Measurements from ENCODE around the gene CPT1A. TPM values are rescaled to one million over a fixed set of nuclear protein-coding genes. Genes with fewer than 3 reads are reported as not detected.

CPT1A gene
- total RNA-seq, 1 donor = 39.7 TPM

DNA sequence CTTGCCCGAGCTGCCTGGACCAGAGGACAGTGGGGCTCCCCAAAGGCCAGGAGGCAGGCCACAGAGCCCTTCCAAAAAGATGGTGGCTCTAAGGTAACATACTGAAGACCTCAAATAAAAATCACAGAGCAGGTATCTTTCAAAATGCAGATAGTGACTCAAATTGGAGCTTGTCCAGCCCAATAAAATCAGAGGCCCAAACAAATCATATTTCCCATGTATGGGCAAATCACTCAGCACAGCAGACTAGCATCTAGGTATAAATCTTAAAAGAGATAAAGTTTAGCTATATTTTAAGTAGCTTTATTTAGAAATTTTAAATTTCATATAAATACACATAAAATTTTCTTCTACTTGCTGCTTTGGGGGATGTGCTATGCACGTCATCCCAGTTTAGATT, 93.7 kb downstream of the CPT1A start:
- H3K4me3 ChIP-seq (ENCODE audit: low read depth, low read length) = no peak overlapping the region
- DNase-seq (ENCODE audit: low read depth) = no peak
- TF ChIP-seq, protein P1, sequence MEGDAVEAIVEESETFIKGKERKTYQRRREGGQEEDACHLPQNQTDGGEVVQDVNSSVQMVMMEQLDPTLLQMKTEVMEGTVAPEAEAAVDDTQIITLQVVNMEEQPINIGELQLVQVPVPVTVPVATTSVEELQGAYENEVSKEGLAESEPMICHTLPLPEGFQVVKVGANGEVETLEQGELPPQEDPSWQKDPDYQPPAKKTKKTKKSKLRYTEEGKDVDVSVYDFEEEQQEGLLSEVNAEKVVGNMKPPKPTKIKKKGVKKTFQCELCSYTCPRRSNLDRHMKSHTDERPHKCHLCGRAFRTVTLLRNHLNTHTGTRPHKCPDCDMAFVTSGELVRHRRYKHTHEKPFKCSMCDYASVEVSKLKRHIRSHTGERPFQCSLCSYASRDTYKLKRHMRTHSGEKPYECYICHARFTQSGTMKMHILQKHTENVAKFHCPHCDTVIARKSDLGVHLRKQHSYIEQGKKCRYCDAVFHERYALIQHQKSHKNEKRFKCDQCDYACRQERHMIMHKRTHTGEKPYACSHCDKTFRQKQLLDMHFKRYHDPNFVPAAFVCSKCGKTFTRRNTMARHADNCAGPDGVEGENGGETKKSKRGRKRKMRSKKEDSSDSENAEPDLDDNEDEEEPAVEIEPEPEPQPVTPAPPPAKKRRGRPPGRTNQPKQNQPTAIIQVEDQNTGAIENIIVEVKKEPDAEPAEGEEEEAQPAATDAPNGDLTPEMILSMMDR (IDR thresholded peaks at IDR 0.05; ENCODE audit: insufficient read depth, low read depth, low read length) = no peak

DNA sequence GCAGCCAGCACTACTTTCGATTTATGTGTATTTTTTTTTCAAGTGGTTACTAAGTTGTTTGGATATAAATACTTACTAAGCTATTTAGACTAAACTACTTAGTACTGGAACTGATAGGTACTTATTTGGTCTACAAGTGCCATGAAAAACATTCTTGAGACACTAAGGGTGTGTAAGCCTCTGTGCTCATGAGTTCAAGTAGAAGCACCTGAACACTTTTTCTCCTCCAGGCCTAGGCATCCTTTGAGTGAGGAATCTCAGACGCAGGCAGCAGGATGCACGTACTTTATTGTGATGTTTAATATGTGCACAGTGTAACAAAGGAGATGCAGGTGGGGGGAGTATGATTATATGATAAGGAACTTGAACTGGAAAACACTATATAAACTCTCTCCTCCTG, 98.2 kb downstream of the CPT1A start:
- TF ChIP-seq, protein P1 (IDR thresholded peaks at IDR 0.05; ENCODE audit: insufficient read depth, low read depth, low read length) = no peak
- no peak overlapping the region for H3K4me3 ChIP-seq (ENCODE audit: low read depth, low read length)
- DNase-seq (ENCODE audit: low read depth) = no peak

DNA sequence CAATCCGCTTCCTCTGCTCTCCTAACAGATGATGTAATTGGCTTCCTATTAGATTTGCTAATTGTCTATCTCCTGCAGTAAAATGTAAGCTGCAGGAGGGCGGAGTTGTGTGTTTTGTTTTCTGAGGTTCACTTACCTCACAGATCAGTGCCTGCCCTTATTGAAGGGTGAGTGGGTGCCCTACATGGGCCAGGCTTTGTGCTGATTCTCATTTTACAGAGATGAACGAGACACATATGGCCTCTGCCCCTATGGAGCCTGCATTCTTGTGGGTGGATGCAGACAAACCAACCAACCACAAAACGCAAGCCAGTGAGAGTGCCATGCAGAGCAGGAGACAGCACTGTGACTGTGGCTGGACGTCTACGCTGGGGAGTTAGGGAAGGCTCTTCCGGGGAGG, 100.3 kb downstream of the CPT1A start:
- TF ChIP-seq, protein P1 (IDR thresholded peaks at IDR 0.05; ENCODE audit: insufficient read depth, low read depth, low read length) = no peak
- DNase-seq (ENCODE audit: low read depth) = peak; percentile 29
- H3K4me3 ChIP-seq (ENCODE audit: low read depth, low read length) = no peak overlapping the region

DNA sequence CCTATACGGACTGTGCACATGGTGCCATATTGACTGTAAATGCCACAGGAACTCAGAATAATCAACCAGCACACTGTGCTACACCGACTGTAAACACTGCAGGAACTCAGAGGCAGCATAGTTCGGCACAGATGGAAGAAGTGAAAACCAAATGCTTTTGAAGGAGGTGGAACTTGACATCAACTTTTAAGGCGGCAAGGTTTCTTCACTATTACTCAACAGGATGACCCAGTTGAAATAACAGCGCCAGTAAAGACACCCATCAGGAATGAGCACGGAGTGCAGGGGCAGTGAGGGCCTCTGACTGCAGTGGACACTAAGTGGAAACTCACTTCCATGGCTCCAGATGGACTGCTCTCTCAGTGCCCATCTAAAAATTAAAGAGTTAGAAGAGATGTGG, 106.1 kb downstream of the CPT1A start:
- no peak for DNase-seq (ENCODE audit: low read depth)
- TF ChIP-seq, protein P1 (IDR thresholded peaks at IDR 0.05; ENCODE audit: insufficient read depth, low read depth, low read length) = no peak
- H3K4me3 ChIP-seq (ENCODE audit: low read depth, low read length) = no peak overlapping the region

DNA sequence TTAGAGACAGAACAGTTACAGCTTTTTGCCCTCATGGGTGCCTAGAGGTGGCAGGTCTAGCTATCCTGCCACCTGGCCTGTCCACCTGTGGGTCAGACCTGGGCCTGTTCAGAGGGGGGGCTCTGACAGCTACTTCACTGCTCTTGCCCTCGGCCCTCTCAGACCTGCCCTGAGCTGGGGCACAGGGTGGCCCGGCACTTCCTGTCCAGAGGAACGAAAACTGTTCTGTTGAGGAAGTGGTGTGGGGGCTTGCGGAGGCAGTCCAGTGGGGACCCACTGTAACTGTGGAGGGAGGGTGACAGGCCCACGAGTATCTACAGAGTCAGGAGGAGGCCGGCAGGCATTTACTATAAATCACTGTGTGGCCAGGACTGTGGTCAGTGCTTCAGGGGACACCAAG, 106.6 kb downstream of the CPT1A start:
- DNase-seq (ENCODE audit: low read depth) = no peak
- no peak overlapping the region for H3K4me3 ChIP-seq (ENCODE audit: low read depth, low read length)
- TF ChIP-seq, protein P1 (IDR thresholded peaks at IDR 0.05; ENCODE audit: insufficient read depth, low read depth, low read length) = no peak

DNA sequence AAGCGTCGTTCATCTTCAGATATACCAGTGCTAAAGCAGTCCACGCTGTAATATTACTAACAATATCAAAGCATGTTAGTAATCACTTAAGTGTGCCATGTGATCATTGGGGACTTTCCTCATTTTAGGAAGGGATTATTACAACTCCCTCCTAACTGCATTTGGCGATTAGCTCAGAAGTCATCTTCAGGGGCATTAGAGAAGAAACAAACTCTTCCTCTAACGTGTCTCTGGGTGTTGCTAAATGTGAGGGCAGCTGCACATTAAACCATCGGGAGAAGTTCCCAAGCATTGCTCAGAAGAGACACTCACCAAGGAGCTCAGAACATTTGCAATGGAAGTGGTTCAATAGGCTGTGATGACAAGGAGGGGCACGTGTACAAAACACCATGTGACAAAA, 107.6 kb downstream of the CPT1A start:
- DNase-seq (ENCODE audit: low read depth) = no peak
- no peak overlapping the region for H3K4me3 ChIP-seq (ENCODE audit: low read depth, low read length)
- TF ChIP-seq, protein P1 (IDR thresholded peaks at IDR 0.05; ENCODE audit: insufficient read depth, low read depth, low read length) = no peak

DNA sequence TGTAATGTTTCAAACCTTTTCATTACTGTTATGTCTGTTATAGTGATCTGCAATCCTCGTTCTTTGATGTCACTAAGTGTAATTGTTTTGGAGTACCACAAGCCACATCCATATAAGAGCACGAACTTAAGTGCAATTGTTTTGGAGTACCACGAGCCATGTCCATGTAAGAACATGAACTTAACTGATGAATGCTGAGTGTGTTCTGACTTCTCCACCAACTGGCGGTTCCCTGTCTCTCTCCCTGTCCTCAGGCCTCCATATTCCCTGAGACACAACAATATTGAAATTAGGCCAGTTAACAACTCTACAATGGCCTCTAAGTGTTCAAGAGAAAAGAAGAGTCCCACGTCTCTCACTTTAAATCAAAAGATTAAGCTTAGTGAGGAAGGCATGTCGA, 113.9 kb downstream of the CPT1A start:
- TF ChIP-seq, protein P1 (IDR thresholded peaks at IDR 0.05; ENCODE audit: insufficient read depth, low read depth, low read length) = no peak
- no peak overlapping the region for H3K4me3 ChIP-seq (ENCODE audit: low read depth, low read length)
- no peak for DNase-seq (ENCODE audit: low read depth)

All from fibroblast of villous mesenchyme (primary cell).